NCI-H2227 treated with DMSO at 0.1 percent for 48 hours (cell line): ENCODE results near the gene DLL1.
A peak's percentile ranks its signal among the peaks of the same experiment; 100 is the strongest.

Experiments used
- DNase-seq: peaks from one replicate; lab custom pipeline; 2025; lab: John Stamatoyannopoulos, UW

The DLL1 gene

DNA sequence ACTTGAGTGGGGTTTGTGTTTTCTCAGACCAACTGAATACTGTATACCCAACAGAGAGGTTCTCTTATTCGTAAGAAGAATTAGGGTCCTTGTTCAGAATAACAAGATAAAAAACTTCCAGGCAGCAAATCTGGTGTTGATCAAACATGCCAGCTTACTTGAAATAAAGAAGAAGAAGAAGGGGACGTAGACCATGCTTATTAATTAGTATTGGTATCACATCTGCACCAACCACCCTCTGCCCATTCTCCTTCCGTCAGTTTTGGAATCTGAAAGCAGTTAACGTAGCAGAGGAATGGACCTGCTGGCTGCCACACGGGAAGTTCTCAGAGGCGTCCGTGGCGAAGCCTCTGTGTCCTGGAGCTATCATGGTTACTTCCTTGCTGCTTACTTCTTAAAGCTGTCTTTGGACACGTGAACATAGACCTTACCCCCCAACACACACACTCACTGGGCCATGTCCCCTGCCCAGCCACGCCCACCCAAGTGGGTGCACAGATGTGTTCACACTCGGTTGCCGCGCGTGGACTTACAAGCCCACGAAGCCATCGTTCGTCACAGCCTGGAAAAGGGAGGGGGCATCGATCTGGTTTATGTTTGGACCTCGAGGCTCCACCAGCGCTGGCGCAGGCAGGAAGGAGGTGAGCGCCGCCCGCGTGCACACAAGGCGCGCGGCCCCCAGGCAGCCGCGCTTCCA, 4.1 kb upstream of the DLL1 start:
- DNase-seq = no peak

DNA sequence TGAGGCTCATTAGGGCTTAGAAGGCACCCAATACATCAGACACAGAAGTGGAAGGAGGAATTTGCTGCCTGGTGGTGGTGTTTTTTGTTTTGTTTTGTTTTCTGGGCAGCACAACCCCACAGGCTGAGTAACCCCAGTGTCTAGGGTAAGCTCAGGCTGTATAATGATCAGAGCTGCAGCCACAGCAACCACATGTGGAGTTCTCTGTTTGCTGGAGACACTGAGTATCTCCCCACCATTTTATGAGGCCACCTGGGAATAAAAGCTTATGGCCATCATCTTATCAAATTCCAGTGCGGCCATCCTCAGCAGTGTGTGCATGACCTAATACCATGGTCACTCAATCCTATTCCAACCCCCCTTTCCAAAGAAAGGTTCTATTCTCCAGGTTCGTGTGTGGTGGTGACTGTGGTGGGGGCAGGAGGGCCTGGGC, 3.4 kb upstream of the DLL1 start:
- DNase-seq = no peak

DNA sequence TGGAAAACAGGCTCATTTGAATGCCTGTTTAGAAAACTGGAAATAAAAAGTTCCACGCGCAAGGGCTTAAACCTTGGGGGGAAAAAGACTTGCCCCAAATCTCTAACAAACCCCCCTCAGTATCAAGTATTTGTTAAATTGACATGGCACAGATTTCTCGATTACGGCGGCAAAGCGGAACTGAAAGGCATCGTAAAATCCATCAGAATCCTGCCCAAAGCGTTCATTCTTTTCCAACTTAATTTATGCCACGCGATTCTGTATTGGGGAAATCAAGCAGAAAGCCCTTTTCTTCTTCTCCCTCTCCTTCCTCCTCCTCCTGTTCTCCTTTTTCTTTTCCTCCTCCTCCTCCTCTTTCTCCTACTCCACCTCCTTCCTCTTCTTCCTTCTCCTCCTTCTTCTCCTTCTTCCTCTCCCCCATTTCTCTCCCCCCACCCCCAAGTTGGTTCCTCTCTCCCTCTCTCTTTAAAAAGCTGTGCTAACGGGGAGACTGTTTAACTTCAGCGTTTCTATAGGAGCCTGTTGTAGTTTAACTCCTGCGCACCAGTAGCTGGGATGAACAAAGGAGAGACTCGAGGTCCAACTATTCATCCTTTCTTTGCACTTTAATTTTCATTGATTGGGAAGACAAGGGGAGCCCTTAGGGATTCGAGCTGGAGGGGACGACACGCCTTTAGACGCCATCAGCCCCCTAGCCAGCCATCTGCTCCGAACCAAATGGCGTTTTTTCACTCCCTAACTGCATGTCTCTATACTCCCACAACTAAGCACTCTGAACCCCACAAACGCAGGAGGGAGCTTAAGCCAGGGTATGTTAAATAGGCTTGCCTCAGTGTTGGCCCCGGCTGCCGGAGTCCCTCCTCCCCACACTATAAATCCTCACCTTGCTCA, 2.7 kb upstream of the DLL1 start:
- DNase-seq = no peak

DNA sequence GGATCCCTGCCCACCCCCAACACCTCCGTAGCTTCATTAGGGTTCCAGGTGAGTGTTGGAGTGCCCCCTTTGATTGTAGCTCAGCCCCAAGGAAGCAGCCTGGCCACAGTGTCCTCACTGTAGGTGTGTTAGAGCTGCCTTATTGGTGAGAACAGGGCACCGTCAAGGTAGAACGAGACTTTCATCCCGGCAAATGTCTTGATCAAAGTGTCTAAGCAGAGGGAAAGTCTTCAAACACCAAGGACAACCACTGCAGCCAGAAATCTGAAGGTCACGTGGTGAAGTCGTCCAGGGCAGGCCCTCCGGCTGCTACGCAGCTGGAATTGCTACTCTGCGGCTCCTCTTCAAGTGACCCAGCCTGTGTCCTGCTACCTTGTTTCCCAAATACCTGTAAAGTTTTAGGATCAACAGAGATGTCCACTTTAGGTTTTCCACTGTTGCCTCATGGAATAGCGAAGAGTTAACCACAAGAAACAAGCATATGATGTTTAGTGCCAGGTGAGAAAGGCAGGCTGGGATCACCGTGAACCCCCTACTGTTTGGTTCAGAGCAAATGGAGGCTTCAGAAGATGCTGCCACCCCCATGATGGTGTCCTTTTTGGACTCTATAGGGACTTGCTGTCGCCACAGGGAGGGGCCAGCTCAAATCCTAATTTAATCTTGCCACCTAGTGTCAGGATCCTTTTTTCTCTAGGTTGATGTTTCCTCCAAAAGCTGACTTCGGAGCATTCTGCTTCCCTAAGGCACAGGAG, 1.7 kb upstream of the DLL1 start:
- DNase-seq = no peak

DNA sequence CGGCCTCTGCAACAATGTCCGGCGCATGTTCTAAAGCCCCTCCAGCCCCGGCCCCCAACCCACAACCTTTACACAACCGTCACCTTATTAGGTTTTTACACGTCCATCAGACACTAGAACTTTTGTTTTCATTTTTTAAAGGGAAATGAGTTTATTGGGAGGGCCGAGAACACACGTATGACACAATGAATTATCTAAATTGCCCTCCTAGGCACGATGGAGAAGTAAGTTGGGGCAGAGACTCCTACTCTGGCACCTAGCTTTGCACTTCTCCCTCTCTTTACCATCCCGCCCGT, 1.2 kb upstream of the DLL1 start:
- no peak for DNase-seq

DNA sequence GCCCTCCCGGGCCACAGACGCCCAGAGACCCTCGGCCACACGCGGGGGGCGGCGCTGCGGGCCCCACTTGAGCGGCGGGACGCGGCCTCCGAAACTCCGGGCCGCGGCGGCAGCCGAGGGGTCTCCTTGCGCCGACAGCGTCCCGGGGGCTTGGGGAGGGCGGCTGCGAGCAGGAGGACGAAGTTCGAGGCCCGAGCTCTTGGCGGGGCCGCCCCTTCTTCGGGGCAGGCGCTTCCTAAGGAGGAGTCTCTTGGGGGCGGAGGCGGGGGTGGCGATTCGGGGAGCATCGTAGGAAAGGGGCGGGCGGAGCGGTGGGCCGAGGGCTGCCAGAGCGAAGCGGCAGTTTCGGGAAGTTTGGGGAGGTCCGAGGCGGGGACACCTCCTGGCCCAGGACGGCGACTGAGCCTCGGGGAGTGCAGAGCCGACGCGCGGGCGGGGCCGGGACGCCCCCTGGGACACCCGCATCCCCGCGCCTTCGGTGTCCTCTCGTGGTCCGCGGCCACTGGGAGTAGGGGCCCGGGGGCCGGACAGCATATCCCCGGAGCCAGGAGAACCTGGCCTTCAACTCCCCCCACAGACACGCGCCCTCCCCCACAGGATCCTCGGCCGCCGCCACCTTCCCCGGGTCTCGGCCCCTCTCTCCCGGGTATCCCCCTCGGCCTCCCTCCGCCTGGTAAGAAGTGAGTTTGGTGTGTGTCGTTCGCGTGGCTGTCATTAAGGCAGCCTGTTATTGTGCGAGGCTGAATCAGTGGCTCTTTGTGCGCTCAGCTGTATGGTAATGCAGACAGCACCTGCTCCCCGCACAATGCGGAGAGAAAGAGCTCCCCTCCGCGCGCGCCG, 613 bp upstream of the DLL1 start:
- DNase-seq = peak; percentile 54

DNA sequence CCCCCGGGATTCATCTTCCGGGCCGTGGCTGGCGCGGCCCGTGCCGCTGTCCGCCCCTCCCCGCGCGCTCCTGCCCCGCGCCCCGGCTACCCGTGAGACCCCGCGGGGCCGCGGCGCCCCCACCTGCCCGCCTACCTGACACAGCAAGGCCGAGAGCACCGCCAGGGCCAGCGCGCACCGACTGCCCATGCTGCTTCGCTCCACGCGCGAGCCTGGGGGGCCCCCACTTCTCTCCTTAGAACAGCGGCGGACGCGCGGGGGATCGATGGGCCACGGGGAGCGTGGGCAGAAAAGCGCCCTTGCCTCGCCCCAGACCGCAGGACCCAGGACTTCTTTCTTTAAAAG, 955 bp downstream of the DLL1 start:
- no peak for DNase-seq

DNA sequence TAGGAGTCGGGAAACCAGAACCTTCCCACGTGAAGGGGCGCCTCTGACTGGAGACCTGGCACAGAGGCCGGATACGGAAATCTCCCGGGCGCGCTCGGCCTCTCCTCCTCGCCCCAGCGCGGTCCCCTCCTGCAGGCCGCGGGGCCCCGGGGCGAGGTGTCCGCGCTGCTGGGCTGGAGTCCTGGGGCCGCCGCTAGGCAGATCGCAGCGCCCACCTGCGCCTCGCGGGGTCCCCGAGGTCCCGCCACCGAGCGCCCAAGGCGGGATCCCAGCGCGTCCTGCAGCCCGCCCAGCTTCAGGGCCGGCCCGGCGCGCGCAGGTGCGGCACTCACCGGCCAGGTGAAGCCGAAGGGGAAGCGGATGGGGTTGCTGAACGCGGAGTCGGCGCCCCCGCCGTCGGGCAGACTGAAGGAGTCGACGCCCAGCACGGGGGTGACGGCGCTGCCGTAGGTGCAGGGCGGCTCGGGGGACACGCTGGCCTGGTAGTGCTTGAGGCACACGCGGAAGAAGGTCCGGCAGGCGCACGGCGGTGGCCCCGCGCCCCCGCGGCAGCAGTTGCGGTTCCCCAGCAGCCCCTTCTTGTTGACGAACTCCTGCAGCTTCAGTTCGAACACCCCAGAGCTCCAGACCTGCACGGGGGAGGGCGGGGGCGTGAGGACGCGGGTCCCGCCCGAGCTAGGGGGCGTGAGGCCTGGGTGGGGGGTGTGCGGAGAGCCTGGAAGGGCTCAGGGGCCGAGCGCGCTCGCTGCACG, 1.5 kb downstream of the DLL1 start:
- no peak for DNase-seq

DNA sequence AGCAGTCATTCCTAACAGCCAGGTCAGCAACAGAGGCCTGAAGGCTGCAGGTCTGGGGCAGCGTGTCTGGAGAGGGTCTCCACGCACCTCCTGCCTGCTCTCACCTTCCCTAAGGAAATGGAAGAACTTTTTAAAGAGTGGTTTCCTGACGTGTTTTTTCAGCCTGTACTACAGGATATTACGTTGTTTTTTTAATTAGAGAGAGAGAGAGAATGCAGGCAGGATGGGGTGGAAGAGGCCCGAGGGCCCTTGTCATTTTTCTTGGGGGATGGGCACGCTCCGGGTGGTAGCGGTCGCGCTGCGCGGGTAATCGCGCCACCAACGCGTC, 2.1 kb downstream of the DLL1 start:
- DNase-seq = no peak

DNA sequence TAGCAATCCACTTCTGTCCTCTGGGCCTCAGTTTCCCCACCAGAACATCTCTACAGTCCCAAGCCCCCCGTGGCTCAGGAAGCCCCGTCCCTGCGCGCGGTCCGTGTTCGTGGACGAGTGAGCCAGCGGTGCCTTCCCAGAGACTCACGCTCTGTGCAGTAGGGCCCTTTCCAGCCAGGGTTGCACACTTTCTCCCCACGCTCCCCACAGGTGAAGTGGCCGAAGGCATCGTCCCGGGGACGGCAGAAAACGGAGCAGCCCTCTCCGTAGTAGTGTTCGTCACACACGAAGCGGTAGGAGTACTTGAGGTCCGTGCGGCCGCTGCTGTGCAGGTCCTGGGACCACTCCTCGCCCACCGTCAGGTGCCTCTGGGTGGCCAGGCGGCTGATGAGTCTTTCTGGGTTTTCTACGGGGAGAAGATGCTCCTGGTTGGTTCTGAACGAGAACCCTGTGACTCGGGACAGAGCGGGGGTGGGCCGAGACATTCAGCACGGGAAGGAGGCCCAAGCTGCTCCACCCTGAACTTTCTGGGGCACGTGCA, 2.7 kb downstream of the DLL1 start:
- DNase-seq = no peak

DNA sequence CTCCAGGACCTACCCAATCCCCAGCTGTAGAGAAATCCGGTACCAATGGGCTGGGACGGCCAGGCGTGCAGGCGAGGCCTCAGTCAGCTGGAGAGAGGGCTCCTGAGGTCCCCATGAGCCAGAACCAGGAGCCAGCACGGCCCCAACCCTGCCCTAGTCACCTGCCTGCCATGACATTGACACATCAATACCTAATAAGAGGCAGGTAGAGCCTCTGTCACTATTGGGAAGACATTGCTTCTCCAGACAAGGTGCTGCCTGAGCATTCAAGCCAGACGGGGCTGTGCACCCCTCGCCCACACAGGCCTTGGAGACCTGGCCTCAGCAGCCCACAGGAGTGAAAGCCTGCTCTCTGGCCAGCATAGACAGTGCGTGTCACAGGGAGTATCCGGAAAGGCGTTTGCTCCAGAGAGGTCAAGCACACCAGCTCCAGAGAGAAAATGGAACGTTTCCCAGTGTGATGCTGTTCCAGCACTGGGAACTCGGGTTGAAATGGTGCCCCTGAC, 3.5 kb downstream of the DLL1 start:
- no peak for DNase-seq

DNA sequence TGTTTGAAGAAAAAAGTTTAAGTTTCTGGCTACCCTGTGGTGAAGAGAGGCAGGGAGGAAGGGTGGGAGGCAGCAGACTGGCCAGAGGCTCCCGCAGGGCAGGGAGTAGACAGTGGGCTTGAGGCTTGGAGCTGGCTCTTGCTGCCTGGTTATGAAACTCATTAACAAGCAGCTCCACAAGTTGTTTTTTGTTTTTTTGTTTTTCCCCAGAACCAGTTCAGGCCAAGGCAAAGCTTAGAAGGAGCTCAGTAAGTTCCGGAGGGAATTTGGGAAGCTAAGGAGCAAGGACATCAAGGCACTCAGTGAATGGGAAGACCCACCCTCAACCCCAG, 4.0 kb downstream of the DLL1 start:
- DNase-seq = no peak

DNA sequence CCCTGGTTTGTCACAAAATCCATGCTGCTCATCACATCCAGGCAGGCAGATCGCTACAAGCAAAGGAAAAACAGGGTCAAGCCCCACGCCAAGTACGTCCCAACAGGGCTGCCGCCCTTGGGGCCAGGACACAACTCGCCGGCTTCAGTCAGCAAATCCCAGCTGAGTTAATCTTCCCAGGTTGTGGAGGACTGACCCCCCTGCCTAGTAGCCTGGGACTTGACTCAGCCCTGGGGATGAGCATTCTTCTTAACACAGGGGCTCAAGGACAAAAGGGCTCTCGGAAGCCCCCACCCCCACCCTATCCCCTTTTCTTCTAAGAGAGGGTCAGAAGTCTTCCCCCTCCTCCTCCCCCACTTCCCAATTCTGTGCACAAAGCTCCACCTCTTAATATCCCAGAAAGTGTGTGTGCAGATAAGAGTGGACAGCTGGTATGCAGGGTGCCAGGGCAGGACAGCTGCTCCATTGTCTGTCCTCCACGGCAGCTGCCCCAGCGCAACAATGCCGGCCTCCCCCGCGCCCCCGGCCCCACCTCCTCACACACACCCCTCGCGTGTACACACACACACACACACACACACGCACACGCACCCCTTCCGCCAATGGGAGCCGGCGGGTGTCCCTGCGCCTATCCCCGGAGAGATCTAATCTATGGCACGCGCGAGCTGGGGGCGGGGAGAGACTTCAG, 4.5 kb downstream of the DLL1 start:
- DNase-seq = no peak

DNA sequence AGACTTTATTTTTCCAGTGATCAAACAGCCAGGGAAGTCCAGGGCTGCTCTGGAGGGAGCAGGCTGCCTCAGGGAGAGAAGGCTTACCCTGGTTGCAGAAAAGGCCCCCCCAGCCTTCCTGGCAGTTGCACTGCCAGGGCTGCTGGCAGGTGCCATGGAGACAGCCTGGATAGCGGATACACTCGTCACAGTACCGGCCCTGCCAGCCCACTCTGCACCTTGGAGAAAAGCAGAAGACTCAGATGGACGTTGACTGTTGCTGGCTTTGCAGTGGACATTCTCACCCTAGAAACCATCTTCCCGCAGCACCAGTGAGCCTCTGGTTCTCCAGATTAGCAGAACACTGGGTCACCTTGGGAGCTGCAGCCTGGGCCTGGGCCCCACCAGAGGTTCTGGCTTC, 5.4 kb downstream of the DLL1 start:
- DNase-seq = no peak

DNA sequence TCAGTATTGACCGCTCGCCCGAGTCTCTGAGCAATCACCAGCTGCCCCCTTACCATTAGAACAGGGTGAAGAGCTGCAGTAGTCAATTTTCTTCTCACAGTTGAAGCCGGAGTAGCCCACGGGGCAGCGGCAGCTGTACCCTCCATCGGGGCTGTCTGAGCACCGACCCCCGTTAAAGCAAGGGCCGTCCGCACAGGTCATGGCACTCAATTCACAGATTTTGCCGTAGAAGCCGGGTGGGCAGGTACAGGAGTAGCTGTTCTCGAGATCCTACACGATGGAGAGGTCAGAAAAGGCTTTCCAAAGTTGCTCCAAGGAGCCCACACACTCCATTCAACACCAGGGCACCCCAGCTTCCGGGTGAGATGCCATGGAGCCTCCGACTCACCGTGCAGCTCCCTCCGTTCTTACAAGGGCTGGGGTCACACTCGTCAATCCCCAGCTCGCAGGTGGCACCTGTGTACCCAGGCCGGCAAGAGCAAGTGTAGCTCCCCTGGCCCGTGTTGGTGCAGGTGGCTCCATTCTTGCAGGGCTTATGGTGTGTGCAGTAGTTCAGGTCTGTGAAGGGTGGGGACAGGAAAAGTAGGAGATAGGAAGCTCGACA, 5.9 kb downstream of the DLL1 start:
- no peak for DNase-seq

DNA sequence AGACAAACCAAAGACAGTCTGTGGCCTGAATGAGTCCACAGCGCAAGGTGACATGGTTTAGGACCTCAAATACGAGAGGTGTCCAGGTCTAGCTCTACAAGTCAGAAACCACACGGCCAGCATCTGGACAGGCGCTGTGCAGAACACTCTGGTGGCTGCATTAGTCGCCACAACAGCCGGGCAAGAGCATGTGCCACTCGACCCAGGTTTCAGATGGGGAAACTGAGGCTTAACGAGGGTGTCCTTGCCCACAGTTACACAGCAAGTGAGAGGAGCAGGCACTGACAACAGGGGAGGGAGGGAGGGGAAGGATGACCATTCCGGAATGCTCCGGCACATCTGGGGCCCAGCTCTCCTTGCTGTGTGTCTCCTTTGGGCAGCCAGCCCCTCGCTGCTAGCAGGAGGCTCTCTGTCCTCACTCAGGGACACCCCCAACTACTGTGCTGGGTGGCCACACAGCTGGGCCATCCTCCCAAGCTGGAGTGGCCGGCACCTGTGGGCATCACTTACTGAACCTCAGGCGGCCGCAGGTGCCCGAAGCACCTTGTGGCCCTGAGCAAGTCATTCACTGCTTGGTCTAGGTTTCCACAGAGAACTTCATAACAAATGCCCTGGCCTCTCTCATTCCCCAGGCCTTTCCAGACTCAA, 6.6 kb downstream of the DLL1 start:
- DNase-seq = no peak

DNA sequence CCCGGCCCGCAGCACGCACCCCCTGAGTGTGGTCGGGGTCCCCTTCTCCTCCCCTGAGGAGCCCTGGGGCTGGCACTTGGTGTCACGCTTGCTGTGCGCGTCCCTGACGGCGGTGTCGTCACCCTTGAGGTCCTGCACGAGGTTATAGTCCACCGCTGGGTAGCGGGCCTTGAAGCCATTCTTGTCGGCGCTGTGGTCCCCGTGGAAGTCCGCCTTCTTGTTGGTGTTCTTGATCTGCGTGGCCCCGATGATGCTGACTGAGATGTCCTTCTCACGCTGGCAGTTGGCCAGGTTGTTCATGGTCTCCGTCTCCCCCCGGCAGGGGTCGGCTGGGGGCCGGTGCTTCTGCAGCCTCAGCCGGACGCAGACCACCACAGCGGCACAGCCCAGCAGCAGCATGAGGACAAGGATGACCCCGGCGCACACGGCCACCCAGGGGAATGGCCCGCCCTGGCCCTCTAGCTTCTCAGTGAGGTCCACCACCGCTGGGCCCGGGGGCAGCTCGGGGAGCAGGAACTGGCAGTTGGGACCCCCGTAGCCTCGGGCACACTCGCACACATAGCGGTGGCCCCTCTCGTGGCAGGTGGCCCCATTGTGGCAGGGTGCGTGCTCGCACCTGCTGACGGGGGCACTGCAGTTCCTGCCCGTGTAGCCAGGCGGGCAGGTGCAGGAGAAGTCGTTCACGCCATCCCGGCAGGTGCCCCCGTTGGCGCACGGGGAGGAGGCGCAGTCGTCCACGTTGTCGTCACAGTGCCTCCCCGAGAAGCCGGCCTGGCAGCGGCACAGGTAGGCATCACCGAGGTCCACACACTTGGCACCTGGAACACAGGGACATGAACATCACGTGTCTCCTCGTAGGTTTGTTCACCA, 7.4 kb downstream of the DLL1 start:
- DNase-seq = no peak

DNA sequence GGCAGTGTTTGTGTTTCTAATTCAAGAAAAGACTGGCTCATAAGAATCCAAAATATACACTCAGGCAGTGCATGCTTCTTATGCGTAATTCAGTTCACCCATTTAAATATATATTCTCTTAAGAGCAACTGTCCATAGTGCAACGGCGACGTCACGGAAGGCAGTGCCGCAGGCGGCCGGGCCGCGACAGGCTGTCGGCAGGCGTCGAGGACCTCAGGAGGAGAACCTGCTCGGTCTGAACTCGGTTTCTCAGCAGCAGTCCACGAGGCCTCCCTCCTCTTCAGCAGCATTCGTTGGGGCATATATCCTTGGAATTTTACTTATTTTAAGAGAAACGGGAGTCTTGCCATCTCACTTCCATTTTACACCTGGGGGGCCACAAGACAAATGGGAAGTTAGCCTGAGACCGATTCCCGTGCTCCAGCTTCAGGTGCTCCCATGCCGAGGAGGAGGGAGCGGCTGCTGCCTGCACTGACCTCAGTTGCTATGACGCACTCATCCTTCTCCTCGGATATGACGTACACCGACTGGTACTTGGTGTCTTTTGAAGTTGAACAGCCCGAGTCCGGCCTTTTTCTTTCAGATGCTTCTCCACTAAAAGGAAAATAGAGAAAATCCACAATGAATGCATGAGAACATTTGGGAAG, 8.2 kb downstream of the DLL1 start:
- no peak for DNase-seq
